ENCODE results near the gene TM4SF4.

TM4SF4 gene

DNA sequence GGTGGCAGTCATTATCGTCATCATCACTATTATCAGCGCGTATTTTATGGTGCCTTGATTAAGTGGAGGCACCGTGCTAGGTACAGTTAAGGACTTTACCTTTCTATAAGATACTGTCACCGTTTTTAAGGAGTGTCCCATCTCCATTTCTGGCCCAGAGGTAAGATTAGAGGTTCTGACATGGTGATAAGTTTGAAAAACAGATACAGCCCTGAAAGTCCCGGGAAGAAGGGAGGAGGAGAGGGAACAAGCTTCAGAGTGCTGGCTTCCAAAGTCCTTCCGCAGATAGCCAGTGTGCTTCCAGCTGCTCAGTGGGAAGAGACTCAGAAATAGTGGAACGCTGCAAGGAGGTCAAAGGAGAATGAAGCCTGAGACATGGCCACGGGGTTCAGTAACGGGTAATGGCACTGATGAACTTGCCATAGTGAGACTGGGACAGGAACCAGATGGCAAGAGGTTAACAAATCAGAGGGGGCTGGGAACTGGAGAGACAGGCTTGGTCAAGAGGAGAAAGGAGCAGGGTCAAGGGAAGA is 9.1 kb upstream of the TM4SF4 start:
- Mint-ChIP-seq H3K36me3 (no peaks in the 10 kb centered on the region), H3K4me3 (no peak overlapping the region), H3K27me3 (peaks cover 1% of the 10 kb centered on the region), H3K27ac (no peak overlapping the region), H3K4me1 (ENCODE audit: low read depth) (no peaks in the 10 kb centered on the region), H3K9me3 (ENCODE audit: low read depth) (no peaks in the 10 kb centered on the region)

DNA sequence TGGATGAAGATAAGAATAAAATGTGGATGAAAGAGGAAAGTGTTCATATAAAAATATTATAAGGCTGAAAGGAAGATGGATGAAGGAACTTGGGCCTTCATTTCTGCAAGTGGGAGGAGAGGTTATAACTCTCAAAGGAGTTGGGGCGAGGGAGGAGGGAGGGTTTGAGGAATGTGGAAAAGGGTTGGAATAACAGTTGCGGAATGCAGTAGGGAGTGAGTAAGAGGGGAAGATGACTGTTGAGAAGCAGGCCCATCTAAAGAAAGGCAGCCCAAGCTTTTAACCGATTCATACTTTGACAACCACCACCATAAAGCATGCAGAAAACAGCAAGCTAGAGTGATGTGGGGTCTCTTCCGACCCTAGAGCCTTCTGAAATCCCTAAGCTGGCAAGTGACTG is 8.3 kb upstream of the TM4SF4 start:
- Mint-ChIP-seq H3K9me3 (ENCODE audit: low read depth) (no peaks in the 10 kb centered on the region), H3K4me3 (no peak overlapping the region), H3K27me3 (peaks cover 1% of the 10 kb centered on the region), H3K36me3 (no peaks in the 10 kb centered on the region), H3K27ac (no peak overlapping the region), H3K4me1 (ENCODE audit: low read depth) (no peaks in the 10 kb centered on the region)

DNA sequence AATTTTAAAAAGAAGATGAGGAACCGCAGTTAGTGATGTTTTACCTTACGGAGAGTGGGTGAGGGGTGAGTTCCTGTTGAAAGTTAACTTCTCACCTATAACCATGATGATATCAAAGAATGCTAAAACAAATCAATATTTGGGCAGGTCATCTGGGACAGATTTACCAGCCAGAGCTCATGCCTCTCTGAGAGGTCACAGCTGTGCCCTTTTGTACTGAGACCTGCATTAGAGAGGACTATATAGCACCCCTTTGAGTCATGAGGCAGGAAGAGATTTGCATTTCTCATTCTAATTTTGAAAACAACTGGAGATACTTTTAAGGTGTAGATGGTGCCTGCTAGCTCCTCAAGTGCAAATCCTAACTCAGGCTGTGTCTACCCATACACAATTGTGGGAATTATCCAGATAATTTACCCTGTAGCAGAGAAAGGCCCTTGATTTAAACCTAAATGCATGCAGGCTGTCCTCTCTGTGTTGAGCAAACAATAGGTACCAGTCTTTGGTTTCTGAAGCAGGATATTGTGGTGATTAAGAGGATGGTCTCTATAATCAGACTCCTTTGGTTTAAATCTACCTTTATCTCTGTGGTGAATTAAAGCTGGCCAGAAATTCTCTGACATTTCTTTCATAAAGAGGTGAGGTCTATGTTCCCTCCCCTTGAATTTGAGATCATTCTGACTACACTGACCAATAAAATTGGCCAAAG is 5.8 kb upstream of the TM4SF4 start:
- Mint-ChIP-seq H3K36me3 (no peaks in the 10 kb centered on the region), H3K27me3 (no peaks in the 10 kb centered on the region), H3K4me1 (ENCODE audit: low read depth) (no peaks in the 10 kb centered on the region), H3K27ac (no peak overlapping the region), H3K4me3 (no peak overlapping the region), H3K9me3 (ENCODE audit: low read depth) (no peaks in the 10 kb centered on the region)

DNA sequence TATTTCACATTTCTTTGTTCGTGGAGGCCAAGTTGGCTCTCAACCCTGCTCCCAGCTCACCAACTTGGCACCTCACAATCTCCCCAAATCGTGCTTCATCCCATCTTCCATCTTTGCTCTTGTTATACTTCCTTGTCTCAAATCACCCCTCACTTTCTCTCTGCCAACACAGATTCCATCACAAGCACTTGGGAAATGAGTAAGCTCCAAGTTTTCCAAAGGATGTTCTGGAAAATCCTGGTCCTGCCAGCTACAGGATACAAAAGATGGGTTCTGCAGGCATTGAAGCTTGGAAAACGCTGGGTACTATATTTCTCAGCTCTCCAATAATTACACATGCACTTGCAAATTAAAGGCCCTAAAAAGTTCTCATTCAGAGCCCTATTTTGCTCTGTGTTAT is 4.1 kb upstream of the TM4SF4 start:
- no peak overlapping the region for H3K27ac Mint-ChIP-seq
- H3K4me3 Mint-ChIP-seq, result no peak overlapping the region
- no peaks in the 10 kb centered on the region for H3K36me3 Mint-ChIP-seq
- no peaks in the 10 kb centered on the region for H3K4me1 Mint-ChIP-seq (ENCODE audit: low read depth)
- H3K9me3 Mint-ChIP-seq (ENCODE audit: low read depth), result no peaks in the 10 kb centered on the region
- no peaks in the 10 kb centered on the region for H3K27me3 Mint-ChIP-seq

DNA sequence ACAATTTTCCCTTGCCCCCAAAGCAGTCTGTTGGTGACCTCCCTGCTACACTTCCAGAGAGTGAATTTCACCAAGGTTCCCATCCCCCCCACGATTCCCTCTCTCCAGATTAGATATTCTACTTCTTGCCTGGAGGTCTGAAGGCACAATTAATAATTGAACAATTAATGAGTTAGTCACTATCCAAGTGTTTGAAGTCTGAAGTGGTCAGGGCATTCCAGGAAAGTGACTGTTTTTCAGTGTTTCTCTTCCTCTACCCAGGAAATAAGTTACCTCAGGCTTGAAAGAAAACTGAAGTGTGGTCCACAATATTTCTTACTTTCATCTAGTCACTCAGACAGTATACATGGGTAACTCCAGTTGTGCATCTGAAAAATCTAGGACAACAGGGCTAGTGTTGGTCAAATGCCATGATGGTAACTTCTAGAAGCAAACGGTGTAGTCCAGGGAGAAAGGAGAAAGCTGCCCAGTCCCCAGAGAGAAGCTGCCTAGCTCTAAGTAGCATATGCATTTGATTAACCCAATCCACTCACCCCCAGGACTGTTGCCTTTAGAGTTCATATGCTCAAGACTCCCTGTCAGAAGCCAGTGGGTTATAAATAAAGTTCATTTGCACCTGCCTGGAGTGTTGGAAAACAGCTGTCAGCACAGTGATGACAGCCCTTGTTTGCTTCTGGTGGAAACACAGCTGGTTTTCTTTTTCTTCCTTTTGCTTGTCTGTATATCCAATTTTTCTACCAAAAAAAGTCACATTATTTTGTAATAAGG is 2.3 kb upstream of the TM4SF4 start:
- no peaks in the 10 kb centered on the region for H3K9me3 Mint-ChIP-seq (ENCODE audit: low read depth)
- no peak overlapping the region for H3K4me3 Mint-ChIP-seq
- H3K27ac Mint-ChIP-seq, result no peak overlapping the region
- H3K27me3 Mint-ChIP-seq, result no peaks in the 10 kb centered on the region
- H3K36me3 Mint-ChIP-seq, result no peaks in the 10 kb centered on the region
- H3K4me1 Mint-ChIP-seq (ENCODE audit: low read depth), result no peaks in the 10 kb centered on the region

DNA sequence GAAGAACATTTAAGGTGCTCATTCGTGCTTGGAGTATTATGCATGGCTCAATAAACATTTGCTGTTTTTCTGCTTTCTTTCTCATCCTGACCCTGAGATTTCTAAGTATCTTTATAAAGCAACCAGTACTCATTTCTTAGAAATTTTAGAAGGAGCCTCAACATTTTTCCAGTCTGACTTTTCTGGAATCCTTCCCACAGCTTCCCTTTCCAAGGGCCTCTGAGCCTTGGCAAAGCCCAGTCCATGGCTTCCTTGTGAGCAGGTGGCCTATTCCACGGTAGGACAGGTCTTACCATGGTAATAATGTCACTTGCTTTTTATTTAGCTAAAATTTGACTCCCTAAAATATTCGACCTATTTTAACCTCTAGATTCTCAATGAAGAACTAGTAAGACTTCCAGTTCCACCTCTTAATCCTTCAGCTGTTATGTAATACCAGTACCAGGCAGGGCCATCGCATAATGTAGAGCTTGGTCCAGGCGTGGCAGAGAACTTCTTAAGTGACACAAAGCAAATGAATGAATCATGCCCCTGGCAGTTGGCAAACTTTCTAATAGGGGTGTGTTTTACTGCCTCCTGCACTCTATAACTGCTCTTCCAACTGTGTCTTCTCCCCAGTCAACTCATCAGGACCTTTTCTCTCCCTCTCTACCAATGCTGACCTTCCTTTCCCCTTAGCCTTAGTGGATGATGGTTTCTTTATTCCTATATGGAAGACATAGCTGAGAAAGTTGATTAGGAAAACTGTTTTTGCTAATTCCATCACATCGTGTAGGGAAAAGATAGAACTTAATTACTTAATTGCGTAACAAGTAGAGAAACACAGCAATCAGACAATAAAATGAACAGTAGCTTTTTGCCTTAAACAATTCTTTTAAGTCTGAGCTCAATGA is 894 bp upstream of the TM4SF4 start:
- Mint-ChIP-seq H3K27me3 (no peaks in the 10 kb centered on the region), H3K27ac (no peak overlapping the region), H3K36me3 (no peaks in the 10 kb centered on the region), H3K9me3 (ENCODE audit: low read depth) (no peaks in the 10 kb centered on the region), H3K4me1 (ENCODE audit: low read depth) (no peaks in the 10 kb centered on the region), H3K4me3 (no peak overlapping the region)

DNA sequence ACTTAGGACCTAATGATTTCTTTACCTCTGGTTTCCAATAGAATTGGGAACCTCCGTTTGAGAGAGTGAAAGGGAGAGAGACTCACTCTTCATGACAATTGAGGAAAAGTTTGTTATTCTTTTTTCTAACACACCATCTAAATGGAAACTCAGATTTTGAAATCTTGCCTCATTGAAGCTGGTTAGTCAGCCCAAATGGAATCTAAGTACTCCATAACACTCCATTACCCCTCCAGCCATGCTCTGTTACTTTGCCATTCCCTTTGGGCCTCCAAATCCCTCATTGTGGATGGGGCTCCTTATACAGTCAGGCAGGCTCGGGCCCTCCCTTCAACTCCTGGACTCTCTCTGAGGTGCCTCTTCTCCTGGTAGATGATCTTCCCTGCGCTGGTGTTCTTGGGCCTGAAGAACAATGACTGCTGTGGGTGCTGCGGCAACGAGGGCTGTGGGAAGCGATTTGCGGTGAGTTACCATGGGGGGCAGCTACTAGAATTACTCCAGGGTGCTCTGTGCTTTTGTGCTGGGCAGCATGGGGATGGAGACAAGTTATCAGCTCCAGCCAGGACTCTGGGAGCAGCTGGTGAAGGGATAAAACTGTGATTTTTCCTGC is 1.1 kb downstream of the TM4SF4 start:
- Mint-ChIP-seq H3K4me1 (ENCODE audit: low read depth) (no peaks in the 10 kb centered on the region), H3K27me3 (no peaks in the 10 kb centered on the region), H3K4me3 (no peak overlapping the region), H3K9me3 (ENCODE audit: low read depth) (no peaks in the 10 kb centered on the region), H3K36me3 (no peaks in the 10 kb centered on the region), H3K27ac (no peak overlapping the region)

DNA sequence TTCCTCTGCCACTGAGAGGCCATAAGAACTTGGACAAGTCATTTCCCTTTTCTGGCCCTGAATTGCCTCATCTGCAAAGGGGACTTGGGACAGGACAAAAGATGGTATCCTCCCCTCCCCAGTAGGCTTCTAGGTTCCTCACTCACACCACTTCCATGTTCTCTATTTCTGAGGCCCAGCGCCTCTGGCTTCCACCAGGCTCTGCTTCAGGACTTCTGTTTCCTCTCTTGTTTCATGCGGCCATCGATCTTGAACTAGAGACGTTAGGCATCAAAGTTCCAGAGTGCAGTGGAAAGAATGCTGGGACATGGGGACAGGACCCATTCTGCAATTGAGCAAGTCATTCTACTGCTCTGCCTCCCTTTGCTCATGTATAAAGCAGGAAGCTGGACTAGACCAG is 1.7 kb downstream of the TM4SF4 start:
- Mint-ChIP-seq H3K4me3 (no peak overlapping the region), H3K36me3 (no peaks in the 10 kb centered on the region), H3K4me1 (ENCODE audit: low read depth) (no peaks in the 10 kb centered on the region), H3K27ac (no peak overlapping the region), H3K27me3 (no peaks in the 10 kb centered on the region), H3K9me3 (ENCODE audit: low read depth) (no peaks in the 10 kb centered on the region)

DNA sequence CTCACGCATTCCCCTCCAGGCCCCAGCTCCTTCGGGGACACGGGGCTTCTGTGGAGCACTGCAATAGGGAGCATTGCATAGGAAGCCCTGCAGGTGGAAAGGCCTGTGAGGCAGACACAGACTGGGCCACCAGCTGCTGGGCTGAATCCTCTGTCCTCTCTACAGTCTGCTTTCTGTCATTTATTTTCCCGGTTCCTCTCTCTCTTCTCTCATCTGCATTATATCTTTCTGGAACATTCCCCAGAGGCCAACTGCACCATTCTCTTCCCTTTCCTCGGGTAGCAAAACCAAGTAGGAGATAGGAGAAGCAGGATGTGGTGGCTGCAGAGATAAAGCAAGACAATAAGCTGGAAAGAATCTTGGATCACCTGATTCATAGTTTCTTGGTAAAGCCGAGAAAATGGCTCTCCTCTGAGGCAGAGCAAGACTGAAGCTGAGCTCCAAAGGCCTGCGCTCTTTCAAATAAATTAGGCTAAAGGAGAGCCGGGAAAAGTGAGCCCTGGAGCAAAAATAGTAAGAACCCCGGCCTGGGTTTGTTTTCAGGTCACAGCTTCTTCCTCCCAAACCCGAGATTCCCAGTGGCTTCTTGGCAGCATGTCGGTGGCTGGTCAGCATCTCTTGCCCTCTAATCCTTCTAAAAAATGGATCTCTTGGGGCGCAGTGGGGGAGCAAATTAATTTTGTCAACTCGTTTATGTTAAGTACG is 5.3 kb downstream of the TM4SF4 start:
- no peaks in the 10 kb centered on the region for H3K4me1 Mint-ChIP-seq (ENCODE audit: low read depth)
- H3K4me3 Mint-ChIP-seq, result no peak overlapping the region
- H3K27ac Mint-ChIP-seq, result no peak overlapping the region
- no peaks in the 10 kb centered on the region for H3K36me3 Mint-ChIP-seq
- no peaks in the 10 kb centered on the region for H3K9me3 Mint-ChIP-seq (ENCODE audit: low read depth)
- no peaks in the 10 kb centered on the region for H3K27me3 Mint-ChIP-seq

DNA sequence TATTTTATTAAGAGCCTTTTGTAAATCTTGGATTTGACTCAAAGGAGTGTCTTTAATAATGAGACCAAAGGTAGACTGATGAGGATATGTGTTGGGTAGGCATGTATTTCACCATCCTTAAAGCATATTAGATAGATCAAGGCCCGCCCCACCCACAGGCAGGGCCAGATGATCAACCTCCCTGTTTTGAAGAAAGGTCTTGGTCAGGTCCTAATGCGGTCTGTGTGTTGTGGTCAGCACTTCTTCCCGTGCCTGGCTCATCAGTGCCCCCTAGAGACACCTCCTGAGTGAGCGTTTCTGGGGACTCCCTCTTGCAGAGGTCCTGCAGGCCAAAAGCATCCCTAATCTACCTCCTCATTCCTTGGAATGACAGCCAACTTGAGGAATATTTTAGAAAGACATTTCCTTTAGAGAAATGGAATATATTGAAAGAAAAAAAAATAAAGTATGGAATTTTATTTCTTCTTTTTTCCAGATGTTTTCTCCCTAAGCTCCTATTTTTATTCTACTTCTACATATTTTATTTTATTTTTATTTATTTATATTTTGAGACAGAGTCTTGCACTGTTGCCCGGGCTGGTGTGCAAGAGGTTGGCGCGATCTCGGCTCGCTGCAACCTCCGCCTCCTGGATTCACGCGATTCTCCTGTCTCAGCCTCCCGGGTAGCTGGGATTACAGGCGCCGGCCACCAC is 6.0 kb downstream of the TM4SF4 start:
- no peak overlapping the region for H3K27ac Mint-ChIP-seq
- no peaks in the 10 kb centered on the region for H3K27me3 Mint-ChIP-seq
- no peaks in the 10 kb centered on the region for H3K9me3 Mint-ChIP-seq (ENCODE audit: low read depth)
- no peak overlapping the region for H3K4me3 Mint-ChIP-seq
- no peaks in the 10 kb centered on the region for H3K4me1 Mint-ChIP-seq (ENCODE audit: low read depth)
- H3K36me3 Mint-ChIP-seq, result no peaks in the 10 kb centered on the region

DNA sequence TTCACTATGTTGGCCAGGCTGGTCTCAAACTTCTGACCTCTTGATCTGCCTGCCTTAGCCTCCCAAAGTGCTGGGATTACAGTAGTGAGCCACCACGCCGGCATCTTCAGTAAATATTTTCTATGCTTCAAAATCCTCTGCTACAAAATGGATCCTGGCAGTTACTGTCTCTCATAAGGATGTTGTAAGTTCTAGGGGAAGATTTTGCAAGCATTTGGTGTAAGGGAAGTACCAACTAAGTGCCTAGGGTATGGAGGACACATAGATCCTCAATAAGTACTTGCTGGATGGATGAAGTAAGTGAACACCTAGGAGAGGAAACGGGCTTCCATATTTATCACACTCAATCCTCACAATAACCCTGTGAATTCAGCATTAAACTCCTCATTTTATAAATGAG is 6.6 kb downstream of the TM4SF4 start:
- no peak overlapping the region for H3K27ac Mint-ChIP-seq
- H3K4me3 Mint-ChIP-seq, result no peak overlapping the region
- no peaks in the 10 kb centered on the region for H3K36me3 Mint-ChIP-seq
- no peaks in the 10 kb centered on the region for H3K27me3 Mint-ChIP-seq
- no peaks in the 10 kb centered on the region for H3K4me1 Mint-ChIP-seq (ENCODE audit: low read depth)
- no peaks in the 10 kb centered on the region for H3K9me3 Mint-ChIP-seq (ENCODE audit: low read depth)

DNA sequence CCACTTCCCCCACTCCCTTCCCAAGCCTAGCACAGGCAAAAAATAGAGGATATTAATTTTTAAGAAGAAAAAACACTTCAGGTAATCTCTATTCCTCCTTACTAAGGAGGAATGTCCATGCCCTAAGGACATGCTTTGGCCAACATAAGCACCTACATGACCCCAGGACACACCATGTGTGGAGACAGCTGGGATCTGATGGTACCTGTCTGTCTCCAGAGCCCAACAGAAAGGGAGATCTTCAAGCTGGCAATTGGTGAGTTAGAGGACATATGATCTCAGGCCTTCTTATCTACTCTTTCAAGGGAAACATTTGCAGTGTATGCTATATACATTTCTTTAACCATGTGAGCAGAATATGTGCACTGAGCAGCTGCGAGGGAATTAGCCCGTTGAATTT is 7.0 kb downstream of the TM4SF4 start:
- H3K4me1 Mint-ChIP-seq (ENCODE audit: low read depth), result no peaks in the 10 kb centered on the region
- no peak overlapping the region for H3K4me3 Mint-ChIP-seq
- no peaks in the 10 kb centered on the region for H3K36me3 Mint-ChIP-seq
- no peaks in the 10 kb centered on the region for H3K9me3 Mint-ChIP-seq (ENCODE audit: low read depth)
- H3K27me3 Mint-ChIP-seq, result no peaks in the 10 kb centered on the region
- H3K27ac Mint-ChIP-seq, result no peak overlapping the region

DNA sequence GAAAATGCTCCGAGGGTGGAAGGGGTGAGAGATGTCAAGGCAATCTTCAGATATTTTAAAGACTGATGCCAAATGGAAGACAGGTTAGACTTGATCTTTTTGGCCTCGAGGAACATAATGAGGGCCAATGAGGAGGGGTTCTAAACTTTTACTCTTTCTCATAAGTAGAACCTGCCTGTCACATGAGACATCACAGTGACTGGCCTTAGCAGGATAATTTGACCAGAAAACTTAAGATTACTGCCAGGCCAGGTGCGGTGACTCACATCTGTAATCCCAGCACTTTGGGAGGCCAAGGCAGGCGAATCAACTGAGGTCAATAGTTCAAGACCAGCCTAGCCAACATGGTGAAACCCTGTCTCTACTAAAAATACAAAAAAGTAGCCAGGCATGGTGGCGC is 12.2 kb downstream of the TM4SF4 start:
- H3K4me3 Mint-ChIP-seq, result no peak overlapping the region
- H3K36me3 Mint-ChIP-seq, result no peaks in the 10 kb centered on the region
- no peaks in the 10 kb centered on the region for H3K9me3 Mint-ChIP-seq (ENCODE audit: low read depth)
- no peaks in the 10 kb centered on the region for H3K4me1 Mint-ChIP-seq (ENCODE audit: low read depth)
- H3K27me3 Mint-ChIP-seq, result peaks cover 6% of the 10 kb centered on the region
- no peak overlapping the region for H3K27ac Mint-ChIP-seq

Data from activated naive CD8-positive, alpha-beta T cell (primary cell).